HEK293T (cell line): ENCODE measurements around the gene UBE2I.

Experiments
- CTCF ChIA-PET: fragments of 350-600 bp; formaldehyde crosslinking; extraction: SDS; loops from one replicate; lab custom pipeline; 2021; ENCODE audit warnings: antibody characterized with exemption, inconsistent platforms; lab: Yijun Ruan, JAX
- POLR2A ChIA-PET: fragments of 350-600 bp; formaldehyde crosslinking; extraction: SDS; loops from one replicate; lab custom pipeline; 2020; ENCODE audit warnings: antibody characterized with exemption, inconsistent platforms; lab: Yijun Ruan, JAX
- DNase-seq: peaks from one replicate; pipeline ENCODE4 v3.0.0; 2012; ENCODE audit warnings: mixed read lengths; ENCODE audit errors: extremely low spot score
- ARNT ChIP-seq: fragments of 450-650 bp; IDR thresholded peaks from 2 replicates; pipeline ENCODE4 v1.6.1; 2017; ENCODE audit warnings: mild to moderate bottlenecking
- BHLHE40 ChIP-seq: fragments of 450-650 bp; IDR thresholded peaks from 2 replicates; pipeline ENCODE4 v1.6.1; 2016; ENCODE audit warnings: mild to moderate bottlenecking, moderate library complexity, borderline replicate concordance
- CTBP1 ChIP-seq: fragments of 450-650 bp; IDR thresholded peaks from 2 replicates; pipeline ENCODE4 v1.6.1; 2016; ENCODE audit warnings: borderline replicate concordance
- FOXA1 ChIP-seq: fragments of 450-650 bp; IDR thresholded peaks from 2 replicates; pipeline ENCODE4 v1.6.1; 2016; ENCODE audit warnings: mild to moderate bottlenecking
- FOXK2 ChIP-seq: fragments of 450-650 bp; IDR thresholded peaks from 2 replicates; pipeline ENCODE4 v1.6.1; 2016; ENCODE audit warnings: mild to moderate bottlenecking
- FOXM1 ChIP-seq: fragments of 450-650 bp; IDR thresholded peaks from 2 replicates; pipeline ENCODE4 v1.6.1; 2017; ENCODE audit warnings: mild to moderate bottlenecking, borderline replicate concordance
- HDGF ChIP-seq: fragments of 450-650 bp; IDR thresholded peaks from 2 replicates; pipeline ENCODE4 v1.6.1; 2017; ENCODE audit warnings: antibody characterized with exemption, borderline replicate concordance
- L3MBTL2 ChIP-seq: fragments of 450-650 bp; conservative IDR thresholded peaks from 2 replicates; pipeline ENCODE4 v1.6.1; 2016; ENCODE audit warnings: mild to moderate bottlenecking
- LEF1 ChIP-seq: fragments of 450-650 bp; IDR thresholded peaks from 2 replicates; pipeline ENCODE4 v1.6.1; 2017; ENCODE audit warnings: mild to moderate bottlenecking, borderline replicate concordance
- NFRKB ChIP-seq: fragments of 450-650 bp; IDR thresholded peaks from 2 replicates; pipeline ENCODE4 v1.6.1; 2016; ENCODE audit warnings: mild to moderate bottlenecking, moderate library complexity
- SP1 ChIP-seq: fragments of 450-650 bp; IDR thresholded peaks from 2 replicates; pipeline ENCODE4 v1.6.1; 2017
- SUZ12 ChIP-seq: fragments of 450-650 bp; IDR thresholded peaks from 2 replicates; pipeline ENCODE4 v1.6.1; 2016; ENCODE audit warnings: mild to moderate bottlenecking
- TARDBP ChIP-seq: fragments of 450-650 bp; IDR thresholded peaks from 2 replicates; pipeline ENCODE4 v1.6.1; 2016
- ZNF384 ChIP-seq: fragments of 450-650 bp; IDR thresholded peaks from 2 replicates; pipeline ENCODE4 v1.6.1; 2016
- TF ChIP-seq, protein P1 (sequence below): fragments of 450-650 bp; IDR thresholded peaks from 2 replicates; pipeline ENCODE4 v1.6.1; 2016

The UBE2I gene

DNA sequence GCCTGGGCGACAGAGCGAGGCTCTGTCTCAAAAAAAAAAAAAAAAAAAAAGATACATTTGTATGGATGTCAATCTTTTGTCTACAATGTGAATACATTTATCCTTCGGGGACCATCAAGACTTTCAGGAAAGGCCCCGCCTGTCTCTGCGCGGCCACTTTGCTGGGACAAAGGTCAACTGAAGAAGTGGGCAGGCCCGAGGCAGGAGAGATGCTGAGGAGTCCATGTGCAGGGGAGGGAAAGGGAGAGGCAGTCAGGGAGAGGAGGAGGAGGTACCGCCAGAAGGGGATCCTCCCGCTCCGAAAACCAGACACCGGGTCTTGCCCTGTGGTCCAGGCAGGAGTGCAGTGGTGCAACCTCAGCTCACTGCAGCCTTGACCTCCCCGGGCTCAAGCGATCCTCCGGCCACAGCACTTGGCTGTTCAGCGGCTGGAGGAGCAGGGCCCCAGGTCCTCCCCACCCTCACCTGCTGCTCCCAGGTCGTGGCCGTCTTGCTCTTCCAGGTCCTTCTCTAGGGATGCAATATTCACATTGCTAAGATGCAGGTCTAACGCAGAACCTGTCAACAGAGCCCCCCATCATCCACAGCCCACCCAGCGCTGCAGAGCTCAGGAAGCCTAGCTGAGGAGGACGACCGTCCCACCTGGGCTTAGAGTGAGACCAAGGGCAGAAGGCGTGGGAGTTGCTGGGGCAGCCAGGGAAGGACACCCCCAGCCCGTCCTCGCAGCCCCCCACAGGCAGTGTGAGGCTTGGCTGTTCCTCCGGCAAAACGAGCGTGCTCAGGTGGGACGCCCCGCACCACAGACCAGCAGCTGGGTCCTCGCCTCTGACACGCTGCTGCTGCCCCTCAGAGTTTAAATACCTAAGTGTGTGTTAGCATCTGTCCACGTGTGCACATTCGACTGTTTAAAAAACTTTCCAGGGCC is 61.9 kb downstream of the UBE2I start:
- ChIA-PET POLR2A (no interaction called here), CTCF (no interaction called here)
- no peak for DNase-seq
- TF ChIP-seq FOXA1 (no peak), SUZ12 (no peak), TARDBP (no peak), FOXM1 (no peak), HDGF (no peak), BHLHE40 (no peak)

DNA sequence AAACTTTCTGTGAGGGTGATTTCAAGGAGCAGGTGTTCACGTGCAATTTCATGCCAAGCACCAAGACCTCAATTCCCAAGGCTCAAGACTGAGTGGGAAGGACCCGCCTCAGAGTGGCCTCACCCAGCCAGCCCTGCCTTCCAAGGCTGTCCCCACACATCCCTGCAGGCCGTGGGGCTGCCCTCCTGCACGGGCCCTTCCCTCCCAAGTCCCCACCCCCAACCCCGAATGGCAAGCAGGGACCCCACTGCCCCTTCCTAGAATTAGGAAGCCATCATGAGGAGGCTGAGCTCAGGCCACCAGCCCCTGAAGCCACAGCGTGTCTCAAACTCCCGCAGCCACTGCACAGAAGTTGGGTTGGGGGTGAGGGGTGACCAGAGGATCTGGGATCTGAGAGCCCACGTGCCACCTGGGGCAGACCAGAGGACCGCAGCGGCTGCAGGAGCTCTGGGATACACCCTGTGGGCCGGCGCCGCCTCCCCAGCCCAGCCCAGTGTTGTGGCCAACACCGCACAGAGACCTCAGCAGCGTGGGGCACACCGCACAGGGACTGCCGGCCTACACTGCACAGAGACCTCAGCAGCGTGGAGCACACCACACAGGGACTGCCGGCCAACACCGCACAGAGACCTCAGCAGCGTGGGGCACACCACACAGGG is 63.0 kb downstream of the UBE2I start:
- ChIA-PET CTCF (no interaction called here), POLR2A (no interaction called here)
- no peak for TF ChIP-seq CTBP1
- no peak for TF ChIP-seq HDGF
- no peak for TF ChIP-seq LEF1
- no peak for TF ChIP-seq FOXA1
- no peak for TF ChIP-seq L3MBTL2
- TF ChIP-seq, protein P1, sequence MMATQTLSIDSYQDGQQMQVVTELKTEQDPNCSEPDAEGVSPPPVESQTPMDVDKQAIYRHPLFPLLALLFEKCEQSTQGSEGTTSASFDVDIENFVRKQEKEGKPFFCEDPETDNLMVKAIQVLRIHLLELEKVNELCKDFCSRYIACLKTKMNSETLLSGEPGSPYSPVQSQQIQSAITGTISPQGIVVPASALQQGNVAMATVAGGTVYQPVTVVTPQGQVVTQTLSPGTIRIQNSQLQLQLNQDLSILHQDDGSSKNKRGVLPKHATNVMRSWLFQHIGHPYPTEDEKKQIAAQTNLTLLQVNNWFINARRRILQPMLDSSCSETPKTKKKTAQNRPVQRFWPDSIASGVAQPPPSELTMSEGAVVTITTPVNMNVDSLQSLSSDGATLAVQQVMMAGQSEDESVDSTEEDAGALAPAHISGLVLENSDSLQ = no peak
- TF ChIP-seq FOXK2 = no peak
- TF ChIP-seq BHLHE40 = no peak
- TF ChIP-seq TARDBP = no peak
- TF ChIP-seq NFRKB = no peak
- no peak for TF ChIP-seq FOXM1
- DNase-seq = no peak

DNA sequence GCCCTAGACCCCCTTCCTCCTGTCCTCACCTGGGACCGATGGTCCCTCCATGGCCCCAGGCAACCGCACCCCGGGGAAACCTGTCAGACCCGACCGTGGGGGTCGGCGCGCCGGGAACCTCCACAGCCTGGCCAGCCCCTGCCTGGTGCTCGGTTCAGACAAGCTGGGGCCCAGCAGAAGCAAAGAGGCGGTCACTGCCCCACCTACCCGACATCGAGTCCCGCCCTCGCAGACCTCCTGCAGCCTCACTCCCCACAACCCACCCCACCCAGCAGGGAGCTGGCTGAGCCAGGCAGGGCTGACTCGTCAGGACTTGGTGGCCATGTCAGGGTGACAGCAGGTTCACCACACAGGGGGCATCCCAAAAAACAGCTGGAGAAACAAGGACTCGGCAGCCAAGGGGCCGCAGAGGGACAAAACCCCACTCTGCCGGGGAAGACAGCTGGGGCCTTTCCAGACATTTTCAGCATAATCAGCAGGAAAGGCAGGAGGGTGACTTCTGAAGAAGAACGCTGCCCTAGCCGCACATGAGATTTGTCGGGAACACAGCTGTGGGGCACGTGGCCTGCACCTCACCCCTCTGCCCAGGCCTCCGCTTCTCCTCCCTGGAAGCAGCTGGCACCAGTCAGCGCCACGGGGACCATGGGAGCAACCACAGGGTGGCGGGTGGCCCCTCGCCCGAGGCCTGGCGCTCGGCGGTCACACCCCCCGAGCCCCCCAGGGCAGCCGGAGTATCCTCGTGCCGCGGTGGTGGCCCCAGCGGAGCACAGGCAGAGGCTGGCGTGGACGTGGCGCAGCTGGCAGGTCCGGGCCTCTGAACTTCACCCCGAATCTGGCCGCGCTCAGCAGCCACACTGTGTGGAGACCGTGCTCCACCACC is 65.2 kb downstream of the UBE2I start:
- DNase-seq = no peak
- TF ChIP-seq, protein P1 = no peak
- TF ChIP-seq NFRKB = no peak
- TF ChIP-seq TARDBP = no peak
- CTCF ChIA-PET = no interaction called here
- POLR2A ChIA-PET = no interaction called here

DNA sequence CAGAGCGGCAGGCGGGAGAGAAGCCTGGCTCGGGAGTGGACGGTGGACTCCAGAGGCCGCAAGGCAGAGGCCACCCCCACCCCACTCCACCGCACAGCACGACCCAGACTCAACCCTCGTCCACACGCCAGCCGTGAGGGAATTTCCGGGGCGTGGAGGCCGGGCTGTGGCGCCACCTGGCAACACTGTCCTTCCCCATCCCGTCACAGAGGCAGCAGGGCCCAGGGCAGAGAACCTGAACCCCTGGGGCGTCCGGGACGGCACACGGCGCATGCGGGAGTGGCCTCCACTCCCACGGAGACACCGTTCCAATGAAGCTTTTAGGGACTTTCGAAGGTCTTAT is 65.8 kb downstream of the UBE2I start:
- ChIA-PET POLR2A (no interaction called here), CTCF (no interaction called here)
- TF ChIP-seq ARNT (no peak), SP1 (no peak), NFRKB (no peak), LEF1 (no peak), FOXK2 (no peak), CTBP1 (no peak), FOXM1 (no peak), TARDBP (no peak)
- DNase-seq = no peak

DNA sequence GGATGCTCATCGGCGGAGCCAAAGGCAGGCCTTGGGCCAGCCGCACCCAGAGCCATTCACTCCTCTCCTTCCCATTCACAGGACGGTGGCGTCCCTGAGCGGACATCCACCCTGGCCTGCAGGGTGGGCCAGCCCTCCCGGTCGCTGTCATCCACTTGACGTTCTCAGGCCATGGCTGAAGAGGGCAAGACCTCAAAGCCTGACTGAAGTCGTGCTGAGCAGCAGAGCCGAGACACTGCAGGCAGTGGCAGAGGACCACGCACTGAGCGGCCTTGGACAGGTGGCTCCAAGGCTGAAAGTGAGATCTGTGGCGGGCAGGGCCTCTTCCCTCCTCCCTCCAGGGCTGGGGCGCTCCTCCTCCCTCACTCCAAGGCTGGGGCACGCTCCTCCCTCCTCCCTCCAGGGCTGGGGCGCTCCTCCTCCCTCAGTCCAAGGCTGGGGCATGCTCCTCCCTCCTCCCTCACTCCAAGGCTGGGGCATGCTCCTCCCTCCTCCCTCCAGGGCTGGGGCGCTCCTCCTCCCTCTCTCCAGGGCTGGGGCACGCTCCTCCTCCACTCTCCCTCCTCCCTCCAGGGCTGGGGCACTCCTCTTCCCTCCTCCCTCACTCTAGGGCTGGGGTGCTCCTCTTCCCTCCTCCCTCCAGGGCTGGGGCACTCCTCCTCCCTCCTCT is 66.4 kb downstream of the UBE2I start:
- no peak for DNase-seq
- ChIA-PET CTCF (no interaction called here), POLR2A (no interaction called here)
- TF ChIP-seq FOXM1 (no peak), TARDBP (no peak), SUZ12 (no peak), SP1 (no peak), NFRKB (no peak), ZNF384 (no peak), FOXK2 (no peak), HDGF (no peak), LEF1 (no peak)
- TF ChIP-seq, protein P1 = no peak
